ENCODE measurements around the gene AP3B1.

GRCh38 chr5:77957516-77957915 lies 337.0 kb downstream of the AP3B1 start:
- TF ChIP-seq CTCF (IDR thresholded peaks at IDR 0.05) (no peak), EZH2 (IDR thresholded peaks at IDR 0.05) (no peak)
